Thoracic aorta (tissue), 2 donors: ENCODE measurements around the gene PER2. TPM values are rescaled to one million over a fixed set of nuclear protein-coding genes. Genes with fewer than 3 reads are reported as not detected.
A peak's percentile ranks its signal among the peaks of the same experiment; 100 is the strongest.
"Not testable (repeated sequence)": the region's sequence is repeated elsewhere in the genome, so short reads cannot be mapped to it uniquely, and the experiment has no call there.

ENCODE experiments used
- ATAC-seq: fragments of 150-250 bp; one replicate; pipeline ENCODE4 v1.8.0; 2017; ENCODE audit warnings: low read depth; ENCODE audit not compliant: insufficient number of reproducible peaks, low FRiP score
- DNase-seq: peaks from one replicate; pipeline ENCODE4 v3.0.0-alpha.2; 2020; ENCODE audit warnings: low spot score
- H3K27ac ChIP-seq, 2 donors: fragments of 200-600 bp; sonication (generic); 1 replicate in 1 of 2; 2 replicates in 1 of 2; pipeline ENCODE4 v1.5.1; 2016; ENCODE audit warnings: mild to moderate bottlenecking in 2 of 2, moderate library complexity in 2 of 2
- H3K27me3 ChIP-seq: fragments of 200-600 bp; sonication (generic); replicated peaks from 2 replicates; pipeline ENCODE4 v1.6.0; 2016; ENCODE audit warnings: mild to moderate bottlenecking; ENCODE audit not compliant: insufficient read depth
- H3K36me3 ChIP-seq: fragments of 200-600 bp; sonication (generic); one replicate; pipeline ENCODE4 v1.5.1; 2016
- H3K4me1 ChIP-seq, 2 donors: fragments of 200-600 bp; sonication (generic); 1 replicate in 1 of 2; 2 replicates in 1 of 2; pipeline versions ENCODE4 v1.5.1 to v1.6.0; 2016; ENCODE audit warnings: low read depth in 2 of 2, mild to moderate bottlenecking in 1 of 2; ENCODE audit not compliant: control insufficient read depth in 1 of 2
- H3K4me3 ChIP-seq: fragments of 200-600 bp; sonication (generic); 2 replicates; pipeline ENCODE4 v1.5.1; 2016; ENCODE audit warnings: mild to moderate bottlenecking
- H3K9me3 ChIP-seq: fragments of 200-600 bp; sonication (generic); 2 replicates; pipeline ENCODE4 v1.5.1; 2016
- CTCF ChIP-seq: fragments of 200-600 bp; sonication (generic); IDR thresholded peaks from one replicate; pipeline ENCODE4 v1.5.1; 2019; ENCODE audit warnings: antibody characterized with exemption
- total RNA-seq, 2 donors: library from RNA; depleted of rRNA; stranded (reverse); fragments of >200 nt; gene quantifications; one replicate each; pipeline versions ENCODE4 v1.1.0 to v1.2.3, GENCODE V29; 2016

Gene PER2
- 10 to 100 TPM; 14.2 to 26.2 TPM for total RNA-seq

- ATAC-seq = peak; percentile 51
- no peaks in the 10 kb centered on the region for H3K9me3 ChIP-seq
- TF ChIP-seq CTCF = peak; percentile 14
- DNase-seq = peak; percentile 68
- peaks cover 16 to 56% of the 10 kb centered on the region in 2 donors for H3K4me1 ChIP-seq
- H3K27me3 ChIP-seq = no peaks in the 10 kb centered on the region
- H3K27ac ChIP-seq = peak within 1 kb of the TSS; percentile 98 to 99
- peak within 1 kb of the TSS; percentile 92 for H3K4me3 ChIP-seq
- no peaks in the 10 kb centered on the region for H3K36me3 ChIP-seq
These were observed at the start of gene PER2 for GRCh38 chr2:238287737-238288649. PER2 (minus strand) TSS chr2:238288610; CDS start chr2:238277936, 10,674 bp downstream.

GRCh38 chr2:238337846-238338245 is 49.4 kb upstream of the PER2 start:
- Histone ChIP-seq H3K27ac (no peak overlapping the region), H3K27me3 (no peaks in the 10 kb centered on the region), H3K36me3 (peaks cover 15% of the 10 kb centered on the region), H3K4me3 (no peak overlapping the region), H3K4me1 (no peaks in the 10 kb centered on the region), H3K9me3 (no peaks in the 10 kb centered on the region)
- ATAC-seq (no peak), DNase-seq (no peak)
- no peak for TF ChIP-seq CTCF

GRCh38 chr2:238336793-238337444 is 48.5 kb upstream of the PER2 start:
- no peaks in the 10 kb centered on the region for H3K27me3 ChIP-seq
- no peak overlapping the region for H3K27ac ChIP-seq
- ATAC-seq = no peak
- no peak for TF ChIP-seq CTCF
- H3K9me3 ChIP-seq = no peaks in the 10 kb centered on the region
- no peak for DNase-seq
- H3K36me3 ChIP-seq = peaks cover 15% of the 10 kb centered on the region
- H3K4me1 ChIP-seq = no peaks in the 10 kb centered on the region
- no peak overlapping the region for H3K4me3 ChIP-seq

GRCh38 chr2:238336151-238336550 is 47.7 kb upstream of the PER2 start:
- Histone ChIP-seq H3K27ac (no peak overlapping the region), H3K36me3 (peaks cover 15% of the 10 kb centered on the region), H3K9me3 (no peaks in the 10 kb centered on the region), H3K27me3 (no peaks in the 10 kb centered on the region), H3K4me1 (no peaks in the 10 kb centered on the region), H3K4me3 (no peak overlapping the region)
- DNase-seq (no peak), ATAC-seq (no peak)
- no peak for TF ChIP-seq CTCF

GRCh38 chr2:238335591-238335990 is 47.2 kb upstream of the PER2 start:
- H3K36me3 ChIP-seq = peaks cover 15% of the 10 kb centered on the region
- not testable (repeated sequence) for H3K4me3 ChIP-seq, H3K27ac ChIP-seq, ATAC-seq, H3K27me3 ChIP-seq, H3K4me1 ChIP-seq, DNase-seq, H3K9me3 ChIP-seq
